ENCODE results near the gene TRIM64.
"Not testable (repeated sequence)": the region's sequence is repeated elsewhere in the genome, so short reads cannot be mapped to it uniquely, and the experiment has no call there.

TRIM64 gene, protein sequence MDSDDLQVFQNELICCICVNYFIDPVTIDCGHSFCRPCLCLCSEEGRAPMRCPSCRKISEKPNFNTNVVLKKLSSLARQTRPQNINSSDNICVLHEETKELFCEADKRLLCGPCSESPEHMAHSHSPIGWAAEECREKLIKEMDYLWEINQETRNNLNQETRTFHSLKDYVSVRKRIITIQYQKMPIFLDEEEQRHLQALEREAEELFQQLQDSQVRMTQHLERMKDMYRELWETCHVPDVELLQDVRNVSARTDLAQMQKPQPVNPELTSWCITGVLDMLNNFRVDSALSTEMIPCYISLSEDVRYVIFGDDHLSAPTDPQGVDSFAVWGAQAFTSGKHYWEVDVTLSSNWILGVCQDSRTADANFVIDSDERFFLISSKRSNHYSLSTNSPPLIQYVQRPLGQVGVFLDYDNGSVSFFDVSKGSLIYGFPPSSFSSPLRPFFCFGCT

DNA sequence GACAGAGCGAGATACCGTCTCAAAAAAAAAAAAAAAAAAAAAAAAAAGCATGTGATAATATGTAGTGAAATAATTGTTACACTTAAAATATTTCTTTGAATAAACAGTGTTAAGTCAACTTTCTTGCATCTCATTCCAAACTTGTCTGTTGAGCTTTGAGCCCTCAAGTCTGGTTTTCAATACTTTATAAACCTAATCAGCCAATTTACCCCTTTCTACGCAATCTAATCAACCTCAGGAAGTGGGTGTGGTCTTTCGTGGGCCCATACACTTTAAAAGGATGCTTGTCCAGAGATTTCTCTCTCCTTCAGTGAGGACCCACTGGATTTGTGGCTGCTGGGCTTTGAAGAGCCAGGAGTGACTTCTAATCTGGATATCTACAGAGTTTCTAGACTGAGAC is at the start of gene TRIM64:
TRIM64 (plus strand) TSS at position 301 of the 400 bp plus-strand sequence. CDS start 2,467 bp downstream, outside the sequence.
- not testable (repeated sequence) for DNase-seq (ENCODE audit: low read depth)

DNA sequence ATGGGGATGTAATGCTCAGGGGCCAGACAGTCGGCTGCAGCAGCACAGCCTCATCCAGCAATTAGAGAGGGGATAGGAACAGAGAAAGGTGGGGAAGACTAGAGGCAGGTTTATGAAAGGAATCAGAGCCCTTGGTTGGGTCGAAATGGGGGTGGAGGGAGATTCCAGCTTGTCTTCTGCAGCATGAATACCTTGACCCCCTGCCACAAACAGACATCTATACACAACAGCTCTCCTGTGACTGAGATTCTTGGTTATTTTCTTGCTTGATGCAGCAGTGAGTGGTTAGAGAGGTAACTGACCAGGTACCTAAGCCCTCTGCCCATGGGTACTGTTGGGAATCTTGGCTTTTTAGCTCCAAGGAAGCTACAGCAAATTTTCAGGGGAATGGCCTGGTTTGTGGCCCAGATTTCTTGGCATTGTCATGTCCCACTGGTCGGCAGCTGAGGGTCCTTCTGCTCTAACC is 43.6 kb upstream of the TRIM64 start, which contains the start of gene TRIM49D1:
TRIM49D1 (minus strand) TSS at position 51 of the 466 bp plus-strand sequence. CDS start 4,535 bp downstream, outside the sequence.
- DNase-seq (ENCODE audit: low read depth) = no peak

DNA sequence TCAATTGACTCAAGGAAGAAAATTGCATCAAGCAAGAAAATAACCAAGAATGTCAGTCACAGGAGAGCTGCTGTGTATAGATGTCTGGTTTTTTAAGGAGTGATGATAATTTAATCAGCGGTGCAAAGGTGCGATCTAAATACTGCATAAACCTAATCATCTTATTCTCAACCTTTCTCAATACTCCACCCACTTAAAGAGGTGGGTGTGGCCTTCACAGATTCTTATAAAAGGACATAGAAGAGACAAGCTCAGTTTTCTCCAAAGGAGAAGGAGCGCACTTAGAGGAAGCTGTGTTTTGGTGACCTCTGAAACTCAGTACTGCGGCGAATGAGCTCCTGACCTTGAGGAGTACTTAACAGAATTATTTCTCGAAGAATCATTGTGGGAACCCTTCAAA is 42.1 kb upstream of the TRIM64 start, which contains the start of gene TRIM49D2:
TRIM49D2 (plus strand) TSS at position 301 of the 400 bp plus-strand sequence. CDS start 2,698 bp downstream, outside the sequence.
- not testable (repeated sequence) for DNase-seq (ENCODE audit: low read depth)

DNA sequence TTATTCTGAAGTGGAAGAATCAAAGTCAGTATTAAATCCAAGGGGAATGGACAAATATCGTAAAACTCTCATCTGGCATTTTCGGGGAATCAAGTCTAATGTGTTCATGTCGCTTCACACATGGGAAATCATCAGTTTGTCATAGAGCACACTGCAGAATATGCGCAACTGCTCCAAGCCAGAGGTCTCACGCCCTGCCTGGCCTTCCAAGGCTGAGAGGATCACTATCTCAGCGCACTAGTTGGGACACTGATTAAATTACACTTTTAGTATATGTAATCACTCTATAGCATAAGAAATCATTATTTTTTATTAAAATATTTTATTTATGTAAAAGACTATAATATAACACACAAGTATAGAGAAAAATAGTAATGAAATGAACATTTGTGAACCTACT is 5.0 kb upstream of the TRIM64 start:
- DNase-seq (ENCODE audit: low read depth) = not testable (repeated sequence)
